A549 (cell line): ENCODE results near the gene PSMD2. TPM values are rescaled to one million over a fixed set of nuclear protein-coding genes. Genes with fewer than 3 reads are reported as not detected.

ENCODE experiments used
- ATAC-seq, 2 experiments: fragments of 200-7000 bp in 1 of 2; fragments of >200 bp in 1 of 2; cut with Nextera tagmentation in 1 of 2; cut with Tn5 transposase in 1 of 2; 3 replicates each; pipeline versions ENCODE4 v1.8.0 to v1.9.1; 2018 to 2020; ENCODE audit warnings: mild to moderate bottlenecking in 1 of 2, moderate library complexity in 1 of 2
- CTCF ChIA-PET: fragments of 300-600 bp; sonication (Branson Sonifier 250); formaldehyde crosslinking; extraction: SDS; loops from one replicate; lab custom pipeline; 2021; ENCODE audit warnings: antibody characterized with exemption, inconsistent platforms; lab: Yijun Ruan, JAX
- POLR2A ChIA-PET: fragments of 350-600 bp; formaldehyde crosslinking; extraction: SDS; loops from one replicate; lab custom pipeline; 2021; ENCODE audit warnings: antibody characterized with exemption, inconsistent platforms; lab: Yijun Ruan, JAX
- DNase-seq, 2 experiments: peaks; one replicate each; pipeline versions ENCODE4 v3.0.0 to v3.0.0-alpha.2; 2011 to 2016; ENCODE audit warnings: low read depth in 1 of 2, low spot score in 1 of 2
- FAIRE-seq: peaks from 2 replicates; lab custom pipeline; 2011; peaks lifted over from hg19 to GRCh38; lab: Jason Lieb, UNC
- H3K27ac ChIP-seq, 2 experiments: fragments of >200 bp; sonication (Bioruptor Twin); formaldehyde crosslinking; 3 replicates each; pipeline ENCODE4 v1.5.1; 2016 to 2017
- H3K4me1 ChIP-seq: fragments of >200 bp; sonication (Bioruptor Twin); formaldehyde crosslinking; 3 replicates; pipeline ENCODE4 v1.6.1; 2016
- H3K4me2 ChIP-seq: fragments of >200 bp; sonication (Bioruptor Twin); formaldehyde crosslinking; 3 replicates; pipeline ENCODE4 v1.6.1; 2016
- H3K4me3 ChIP-seq: fragments of >200 bp; sonication (Bioruptor Twin); formaldehyde crosslinking; 3 replicates; pipeline ENCODE4 v1.5.1; 2016
- H3K9me3 ChIP-seq: fragments of >200 bp; sonication (Bioruptor Twin); formaldehyde crosslinking; 3 replicates; pipeline ENCODE4 v1.6.1; 2016
- CBX2 ChIP-seq: fragments of 200-600 bp; sonication (generic); IDR thresholded peaks from 2 replicates; pipeline ENCODE4 v1.6.1; 2016; ENCODE audit warnings: low read depth, mild to moderate bottlenecking, borderline replicate concordance
- CHD2 ChIP-seq: fragments of 150-350 bp; IDR thresholded peaks from 2 replicates; pipeline ENCODE4 v1.6.1; 2014; ENCODE audit warnings: low read length; ENCODE audit not compliant: partially characterized antibody
- CHD4 ChIP-seq: fragments of 200-600 bp; sonication (generic); IDR thresholded peaks from 2 replicates; pipeline ENCODE4 v1.6.1; 2016; ENCODE audit warnings: antibody characterized with exemption, mild to moderate bottlenecking, borderline replicate concordance
- EP300 ChIP-seq, 2 experiments: fragments of >200 bp; sonication (Bioruptor Twin); formaldehyde crosslinking; IDR thresholded peaks; 2 replicates in 1 of 2; 3 replicates in 1 of 2; pipeline ENCODE4 v1.6.1; 2016 to 2017
- ESRRA ChIP-seq: fragments of 150-350 bp; IDR thresholded peaks from 2 replicates; pipeline ENCODE4 v1.6.1; 2014; ENCODE audit warnings: mild to moderate bottlenecking, low read length, borderline replicate concordance
- FOSL2 ChIP-seq, 2 experiments: fragments of 450-650 bp in 1 of 2; fragments of >200 bp in 1 of 2; sonication (Bioruptor Twin) in 1 of 2; formaldehyde crosslinking; IDR thresholded peaks; 2 replicates each; pipeline versions ENCODE4 v1.5.0 to v1.6.1; 2016 to 2020; ENCODE audit warnings: mild to moderate bottlenecking in 1 of 2, moderate library complexity in 1 of 2
- HEYL ChIP-seq: fragments of 250-450 bp; sonication (Bioruptor Pico); IDR thresholded peaks from 2 replicates; pipeline ENCODE4 v1.8.0; 2021; ENCODE audit warnings: mild to moderate bottlenecking, moderate library complexity
- HOXA7 ChIP-seq: fragments of 250-450 bp; sonication (Bioruptor Pico); IDR thresholded peaks from 2 replicates; pipeline ENCODE4 v1.5.0; 2020; ENCODE audit warnings: mild to moderate bottlenecking, moderate library complexity
- HOXB5 ChIP-seq: fragments of 250-450 bp; sonication (Bioruptor Pico); IDR thresholded peaks from 2 replicates; pipeline ENCODE4 v1.5.0; 2020; ENCODE audit warnings: mild to moderate bottlenecking, moderate library complexity
- JUNB ChIP-seq: fragments of >200 bp; sonication (Bioruptor Twin); formaldehyde crosslinking; IDR thresholded peaks from 2 replicates; pipeline ENCODE4 v1.6.1; 2016
- MYC ChIP-seq: IDR thresholded peaks from 2 replicates; pipeline ENCODE4 v1.6.1; 2012; ENCODE audit warnings: mild to moderate bottlenecking, inconsistent platforms, low read length, improper control_type of control experiment, borderline replicate concordance
- NPAS2 ChIP-seq: fragments of 250-450 bp; sonication (Bioruptor Pico); IDR thresholded peaks from 2 replicates; pipeline ENCODE4 v1.8.0; 2022; ENCODE audit warnings: mild to moderate bottlenecking, moderate library complexity, borderline replicate concordance
- NR3C1 ChIP-seq: fragments of >200 bp; sonication (Bioruptor Twin); formaldehyde crosslinking; IDR thresholded peaks from 3 replicates; pipeline ENCODE4 v1.6.1; 2017
- PHF8 ChIP-seq: fragments of 200-600 bp; sonication (generic); IDR thresholded peaks from 2 replicates; pipeline ENCODE4 v1.6.1; 2016; ENCODE audit warnings: low read depth, mild to moderate bottlenecking, antibody characterized with exemption, moderate library complexity, borderline replicate concordance
- RAD21 ChIP-seq, 2 experiments: fragments of >200 bp in 1 of 2; sonication (Bioruptor Twin) in 1 of 2; formaldehyde crosslinking in 1 of 2; IDR thresholded peaks in 1 of 2; conservative IDR thresholded peaks in 1 of 2; 2 replicates in 1 of 2; 3 replicates in 1 of 2; pipeline ENCODE4 v1.6.1; 2012 to 2018; ENCODE audit warnings: inconsistent platforms in 1 of 2
- RCOR1 ChIP-seq: fragments of 150-350 bp; IDR thresholded peaks from 2 replicates; pipeline ENCODE4 v1.6.1; 2014; ENCODE audit warnings: antibody characterized with exemption, low read length, low read depth
- RFX5 ChIP-seq: fragments of 450-650 bp; IDR thresholded peaks from 2 replicates; pipeline ENCODE4 v1.7.1; 2014; ENCODE audit warnings: antibody characterized with exemption, mild to moderate bottlenecking, moderate library complexity
- RNF2 ChIP-seq: fragments of 200-600 bp; sonication (generic); IDR thresholded peaks from 2 replicates; pipeline ENCODE4 v1.6.1; 2016; ENCODE audit warnings: low read depth, mild to moderate bottlenecking, antibody characterized with exemption, moderate library complexity, borderline replicate concordance
- SREBF2 ChIP-seq: fragments of 450-650 bp; IDR thresholded peaks from 2 replicates; pipeline ENCODE4 v1.6.1; 2014; ENCODE audit warnings: mild to moderate bottlenecking, moderate library complexity
- ZC3H11A ChIP-seq: fragments of 450-650 bp; IDR thresholded peaks from 2 replicates; pipeline ENCODE4 v1.6.1; 2014; ENCODE audit warnings: antibody characterized with exemption, mild to moderate bottlenecking
- ZFP36 ChIP-seq: fragments of 450-650 bp; IDR thresholded peaks from 2 replicates; pipeline ENCODE4 v1.6.1; 2014; ENCODE audit warnings: borderline replicate concordance; ENCODE audit not compliant: partially characterized antibody
- ZSCAN20 ChIP-seq: fragments of 250-450 bp; sonication (Bioruptor Pico); IDR thresholded peaks from 2 replicates; pipeline ENCODE4 v1.8.0; 2022; ENCODE audit warnings: mild to moderate bottlenecking, moderate library complexity
- WGBS: methylation state at CpG from one replicate; pipeline ENCODE4 v1.1.6; 2017; ENCODE audit errors: missing lambda C conversion rate; 5-methylcytosine and 5-hydroxymethylcytosine counted together
- polyA plus RNA-seq, 4 experiments: library from polyadenylated mRNA; depleted of rRNA in 3 of 4; stranded (reverse); fragments of >200 nt; fragmentation: RNase III in 1 of 4; extraction: RNeasy Plus Mini Kit Qiagen cat#74134 plus additional on column Dnase treatment in 1 of 4; gene quantifications; 2 replicates in 3 of 4; 3 replicates in 1 of 4; pipeline ENCODE4 v1.2.3, GENCODE V29; 2011 to 2017
- TF ChIP-seq, protein P1 (sequence below): fragments of 200-600 bp; sonication (generic); IDR thresholded peaks from 2 replicates; pipeline ENCODE4 v1.6.1; 2016; ENCODE audit warnings: antibody characterized with exemption, mild to moderate bottlenecking, moderate library complexity
- TF ChIP-seq, protein P2 (sequence below): IDR thresholded peaks from 2 replicates; pipeline ENCODE4 v1.6.1; 2012
- TF ChIP-seq, protein P3 (sequence below): fragments of 250-450 bp; sonication (Bioruptor Pico); IDR thresholded peaks from 2 replicates; pipeline ENCODE4 v1.5.0; 2021; ENCODE audit warnings: mild to moderate bottlenecking, moderate library complexity, borderline replicate concordance
- TF ChIP-seq, protein P4 (sequence below): IDR thresholded peaks from 2 replicates; pipeline ENCODE4 v1.6.1; 2012
- TF ChIP-seq, protein P5 (sequence below): fragments of >200 bp; sonication (Bioruptor Twin); formaldehyde crosslinking; IDR thresholded peaks from 2 replicates; pipeline ENCODE4 v1.6.1; 2016
- TF ChIP-seq, protein P6 (sequence below): fragments of 150-350 bp; IDR thresholded peaks from 2 replicates; pipeline ENCODE4 v1.6.1; 2014; ENCODE audit warnings: low read depth, mild to moderate bottlenecking, low read length

Gene PSMD2
- polyA plus RNA-seq, 2 of the 4 experiments (the other 2 are of a cell fraction): 267 to 541 TPM

DNA sequence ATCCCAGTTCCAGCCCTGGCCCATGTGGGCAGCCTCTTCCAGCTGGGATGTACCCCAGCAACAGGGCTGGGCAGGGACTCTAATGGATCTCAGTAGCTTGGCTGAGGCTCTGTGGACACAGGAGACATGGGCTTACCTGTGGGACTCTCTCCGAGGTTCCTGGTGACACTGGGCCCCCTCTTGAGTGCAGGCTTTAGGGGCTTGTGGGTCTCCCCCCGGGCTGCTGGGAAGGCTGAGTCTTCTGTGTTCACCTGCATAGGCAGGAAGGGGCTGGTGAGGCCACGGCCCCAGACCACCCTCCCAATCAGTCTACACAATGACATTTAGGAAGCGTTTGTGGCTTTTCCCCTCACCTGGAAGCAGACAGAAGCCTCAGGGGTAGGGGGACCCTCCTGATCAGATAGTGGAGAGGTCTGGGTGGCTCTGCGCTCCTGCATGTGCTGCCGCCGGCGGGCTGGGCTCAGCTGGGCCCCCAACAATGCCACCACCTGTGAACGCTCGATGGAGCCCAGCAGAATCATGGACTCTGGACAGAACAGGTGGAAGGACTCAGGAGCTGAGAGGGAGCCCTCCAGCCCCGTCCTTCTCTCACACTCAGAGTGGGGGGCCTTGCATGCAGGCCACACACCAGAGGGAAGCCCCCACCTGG is 54.0 kb downstream of the PSMD2 start:
- Histone ChIP-seq H3K4me1 (no peaks in the 10 kb centered on the region), H3K9me3 (no peaks in the 10 kb centered on the region), H3K27ac (no peak overlapping the region), H3K4me2 (no peak overlapping the region), H3K4me3 (no peak overlapping the region)
- FAIRE-seq: no peak
- 100% methylated on average over 1 of the region's 11 CpGs for WGBS
- no peak for ATAC-seq
- DNase-seq: no peak
- POLR2A ChIA-PET: no interaction called here
- CTCF ChIA-PET: interaction anchor here (0.8 to 3.6 kb wide), 12 partner anchors 8 to 161 kb away, joined by 3 to 23 read pairs (median 6); partner anchors contain the start of genes FAM131A and POLR2H
- TF ChIP-seq CBX2 (no peak), NR3C1 (no peak), EP300 (IDR thresholded peaks at IDR 0.05) (no peak), MYC (no peak), ZC3H11A (no peak), ZFP36 (no peak), HEYL (CRISPR knock-in tag) (no peak), CHD2 (no peak), RCOR1 (no peak), ESRRA (no peak), CHD4 (no peak)
- TF ChIP-seq, protein P1, sequence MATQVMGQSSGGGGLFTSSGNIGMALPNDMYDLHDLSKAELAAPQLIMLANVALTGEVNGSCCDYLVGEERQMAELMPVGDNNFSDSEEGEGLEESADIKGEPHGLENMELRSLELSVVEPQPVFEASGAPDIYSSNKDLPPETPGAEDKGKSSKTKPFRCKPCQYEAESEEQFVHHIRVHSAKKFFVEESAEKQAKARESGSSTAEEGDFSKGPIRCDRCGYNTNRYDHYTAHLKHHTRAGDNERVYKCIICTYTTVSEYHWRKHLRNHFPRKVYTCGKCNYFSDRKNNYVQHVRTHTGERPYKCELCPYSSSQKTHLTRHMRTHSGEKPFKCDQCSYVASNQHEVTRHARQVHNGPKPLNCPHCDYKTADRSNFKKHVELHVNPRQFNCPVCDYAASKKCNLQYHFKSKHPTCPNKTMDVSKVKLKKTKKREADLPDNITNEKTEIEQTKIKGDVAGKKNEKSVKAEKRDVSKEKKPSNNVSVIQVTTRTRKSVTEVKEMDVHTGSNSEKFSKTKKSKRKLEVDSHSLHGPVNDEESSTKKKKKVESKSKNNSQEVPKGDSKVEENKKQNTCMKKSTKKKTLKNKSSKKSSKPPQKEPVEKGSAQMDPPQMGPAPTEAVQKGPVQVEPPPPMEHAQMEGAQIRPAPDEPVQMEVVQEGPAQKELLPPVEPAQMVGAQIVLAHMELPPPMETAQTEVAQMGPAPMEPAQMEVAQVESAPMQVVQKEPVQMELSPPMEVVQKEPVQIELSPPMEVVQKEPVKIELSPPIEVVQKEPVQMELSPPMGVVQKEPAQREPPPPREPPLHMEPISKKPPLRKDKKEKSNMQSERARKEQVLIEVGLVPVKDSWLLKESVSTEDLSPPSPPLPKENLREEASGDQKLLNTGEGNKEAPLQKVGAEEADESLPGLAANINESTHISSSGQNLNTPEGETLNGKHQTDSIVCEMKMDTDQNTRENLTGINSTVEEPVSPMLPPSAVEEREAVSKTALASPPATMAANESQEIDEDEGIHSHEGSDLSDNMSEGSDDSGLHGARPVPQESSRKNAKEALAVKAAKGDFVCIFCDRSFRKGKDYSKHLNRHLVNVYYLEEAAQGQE: no peak
- TF ChIP-seq, protein P2, sequence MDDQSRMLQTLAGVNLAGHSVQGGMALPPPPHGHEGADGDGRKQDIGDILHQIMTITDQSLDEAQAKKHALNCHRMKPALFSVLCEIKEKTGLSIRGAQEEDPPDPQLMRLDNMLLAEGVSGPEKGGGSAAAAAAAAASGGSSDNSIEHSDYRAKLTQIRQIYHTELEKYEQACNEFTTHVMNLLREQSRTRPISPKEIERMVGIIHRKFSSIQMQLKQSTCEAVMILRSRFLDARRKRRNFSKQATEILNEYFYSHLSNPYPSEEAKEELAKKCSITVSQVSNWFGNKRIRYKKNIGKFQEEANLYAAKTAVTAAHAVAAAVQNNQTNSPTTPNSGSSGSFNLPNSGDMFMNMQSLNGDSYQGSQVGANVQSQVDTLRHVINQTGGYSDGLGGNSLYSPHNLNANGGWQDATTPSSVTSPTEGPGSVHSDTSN: no peak

DNA sequence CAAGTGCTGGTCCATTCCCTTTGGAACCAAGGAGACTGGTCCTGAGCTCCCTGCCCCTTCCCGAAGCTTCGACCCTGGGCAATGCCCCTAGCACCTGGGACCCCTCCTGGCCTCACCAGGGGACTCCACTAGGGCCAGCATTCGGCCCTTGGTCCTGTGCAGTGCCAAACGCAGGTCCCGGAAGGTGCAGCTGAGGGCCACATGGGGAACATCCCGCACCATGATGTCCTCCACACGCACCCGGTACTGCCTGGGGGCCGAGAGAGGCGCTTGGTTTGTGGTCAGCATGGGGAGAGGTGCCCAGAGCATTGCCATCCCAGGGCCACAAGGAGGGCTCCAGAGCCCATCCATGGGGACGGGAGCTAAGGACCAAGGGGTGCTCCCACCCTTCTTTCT is 54.5 kb downstream of the PSMD2 start:
- H3K27ac ChIP-seq: no peak overlapping the region
- no peak for TF ChIP-seq ESRRA
- no peak for TF ChIP-seq NPAS2 (CRISPR knock-in tag)
- TF ChIP-seq RAD21 (conservative IDR thresholded peaks at IDR 0.05 in 1 of 2, IDR thresholded peaks at IDR 0.05 in 1 of 2): no peak
- TF ChIP-seq CBX2: no peak
- TF ChIP-seq RNF2: no peak
- TF ChIP-seq NR3C1: no peak
- no peak for TF ChIP-seq PHF8
- TF ChIP-seq, protein P3, sequence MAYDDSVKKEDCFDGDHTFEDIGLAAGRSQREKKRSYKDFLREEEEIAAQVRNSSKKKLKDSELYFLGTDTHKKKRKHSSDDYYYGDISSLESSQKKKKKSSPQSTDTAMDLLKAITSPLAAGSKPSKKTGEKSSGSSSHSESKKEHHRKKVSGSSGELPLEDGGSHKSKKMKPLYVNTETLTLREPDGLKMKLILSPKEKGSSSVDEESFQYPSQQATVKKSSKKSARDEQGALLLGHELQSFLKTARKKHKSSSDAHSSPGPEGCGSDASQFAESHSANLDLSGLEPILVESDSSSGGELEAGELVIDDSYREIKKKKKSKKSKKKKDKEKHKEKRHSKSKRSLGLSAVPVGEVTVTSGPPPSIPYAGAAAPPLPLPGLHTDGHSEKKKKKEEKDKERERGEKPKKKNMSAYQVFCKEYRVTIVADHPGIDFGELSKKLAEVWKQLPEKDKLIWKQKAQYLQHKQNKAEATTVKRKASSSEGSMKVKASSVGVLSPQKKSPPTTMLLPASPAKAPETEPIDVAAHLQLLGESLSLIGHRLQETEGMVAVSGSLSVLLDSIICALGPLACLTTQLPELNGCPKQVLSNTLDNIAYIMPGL (CRISPR knock-in tag): no peak
- TF ChIP-seq SREBF2: no peak
- no peak for TF ChIP-seq HOXB5
- no peak for TF ChIP-seq HOXA7 (CRISPR knock-in tag)
- TF ChIP-seq FOSL2 (IDR thresholded peaks at IDR 0.05): no peak
- no peak for TF ChIP-seq FOSL2 (CRISPR knock-in tag; IDR thresholded peaks at IDR 0.05)
- no peak for TF ChIP-seq RFX5
- no peak for TF ChIP-seq MYC
- TF ChIP-seq, protein P4, sequence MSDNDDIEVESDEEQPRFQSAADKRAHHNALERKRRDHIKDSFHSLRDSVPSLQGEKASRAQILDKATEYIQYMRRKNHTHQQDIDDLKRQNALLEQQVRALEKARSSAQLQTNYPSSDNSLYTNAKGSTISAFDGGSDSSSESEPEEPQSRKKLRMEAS: no peak
- TF ChIP-seq ZSCAN20 (CRISPR knock-in tag): no peak
- no peak for TF ChIP-seq JUNB
- TF ChIP-seq, protein P5, sequence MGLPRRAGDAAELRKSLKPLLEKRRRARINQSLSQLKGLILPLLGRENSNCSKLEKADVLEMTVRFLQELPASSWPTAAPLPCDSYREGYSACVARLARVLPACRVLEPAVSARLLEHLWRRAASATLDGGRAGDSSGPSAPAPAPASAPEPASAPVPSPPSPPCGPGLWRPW: no peak
- TF ChIP-seq, protein P6, sequence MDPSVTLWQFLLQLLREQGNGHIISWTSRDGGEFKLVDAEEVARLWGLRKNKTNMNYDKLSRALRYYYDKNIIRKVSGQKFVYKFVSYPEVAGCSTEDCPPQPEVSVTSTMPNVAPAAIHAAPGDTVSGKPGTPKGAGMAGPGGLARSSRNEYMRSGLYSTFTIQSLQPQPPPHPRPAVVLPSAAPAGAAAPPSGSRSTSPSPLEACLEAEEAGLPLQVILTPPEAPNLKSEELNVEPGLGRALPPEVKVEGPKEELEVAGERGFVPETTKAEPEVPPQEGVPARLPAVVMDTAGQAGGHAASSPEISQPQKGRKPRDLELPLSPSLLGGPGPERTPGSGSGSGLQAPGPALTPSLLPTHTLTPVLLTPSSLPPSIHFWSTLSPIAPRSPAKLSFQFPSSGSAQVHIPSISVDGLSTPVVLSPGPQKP: no peak
- TF ChIP-seq, all 56 proteins: peak for 0
- no peak for FAIRE-seq
- no peak overlapping the region for H3K4me2 ChIP-seq
- H3K4me1 ChIP-seq: no peaks in the 10 kb centered on the region
- no peak overlapping the region for H3K4me3 ChIP-seq
- ATAC-seq: no peak
- POLR2A ChIA-PET: no interaction called here
- no CpG with 5 or more reads among the region's 11 CpGs for WGBS
- no peaks in the 10 kb centered on the region for H3K9me3 ChIP-seq
- no peak for DNase-seq
- CTCF ChIA-PET: interaction anchor here (0.5 to 3.6 kb wide), 18 partner anchors 9 to 462 kb away, joined by 3 to 23 read pairs (median 4); partner anchors contain the start of genes FAM131A and POLR2H
